ENCODE data around the gene ODAM. TPM values are rescaled to one million over a fixed set of nuclear protein-coding genes. Genes with fewer than 3 reads are reported as not detected.
"Not testable (repeated sequence)": the region's sequence is repeated elsewhere in the genome, so short reads cannot be mapped to it uniquely, and the experiment has no call there.

The ODAM gene
- polyA plus RNA-seq, 3 donors = 1.5 to 2.3 (median 2.1) TPM

- DNase-seq (ENCODE audit: low read depth in 3 of 3, low spot score in 2 of 3) = not testable (repeated sequence)
Measured at GRCh38 chr4:70221389-70221788, 25.9 kb downstream of the ODAM start.

- DNase-seq (ENCODE audit: low read depth in 3 of 3, low spot score in 2 of 3) = not testable (repeated sequence)
Measured at GRCh38 chr4:70221818-70222217, 26.3 kb downstream of the ODAM start.

- DNase-seq (ENCODE audit: low read depth in 3 of 3, low spot score in 2 of 3) = no peak
Measured at GRCh38 chr4:70225824-70226223, 30.3 kb downstream of the ODAM start, which contains the start of gene FDCSP. FDCSP (plus strand) TSS chr4:70226124; CDS start chr4:70231195, 5,071 bp downstream.

GRCh38 chr4:70236125-70236524 is 40.6 kb downstream of the ODAM start:
- DNase-seq (ENCODE audit: low read depth in 3 of 3, low spot score in 2 of 3) = no peak

GRCh38 chr4:70239131-70239883 is 43.8 kb downstream of the ODAM start:
- no peak for DNase-seq (ENCODE audit: low read depth in 3 of 3, low spot score in 2 of 3)

GRCh38 chr4:70239884-70240591 is 44.5 kb downstream of the ODAM start:
- no peak for DNase-seq (ENCODE audit: low read depth in 3 of 3, low spot score in 2 of 3)

- not testable (repeated sequence) for DNase-seq (ENCODE audit: low read depth in 3 of 3, low spot score in 2 of 3)
Measured at GRCh38 chr4:70242297-70242696, 46.8 kb downstream of the ODAM start, which contains the start of gene CSN3. CSN3 (plus strand) TSS chr4:70242597; CDS start chr4:70244820, 2,223 bp downstream.

- DNase-seq (ENCODE audit: low read depth in 3 of 3, low spot score in 2 of 3) = no peak
Measured at GRCh38 chr4:70243091-70243490, 47.6 kb downstream of the ODAM start.

GRCh38 chr4:70251250-70251944 is 55.9 kb downstream of the ODAM start:
- no peak for DNase-seq (ENCODE audit: low read depth in 3 of 3, low spot score in 2 of 3)

GRCh38 chr4:70251945-70252277 is 56.4 kb downstream of the ODAM start:
- no peak for DNase-seq (ENCODE audit: low read depth in 3 of 3, low spot score in 2 of 3)

Other genes starting within 250 kb of the ODAM start
- not detected for gene CSN2, start 230.0 kb upstream of the ODAM start, polyA plus RNA-seq (ENCODE audit: insufficient read length in 3 of 3)
- under 1 TPM; 0.36 to 0.57 (median 0.40) TPM for gene STATH, start 199.8 kb upstream of the ODAM start, polyA plus RNA-seq (ENCODE audit: insufficient read length in 3 of 3)
- gene HTN3, start 167.3 kb upstream of the ODAM start, polyA plus RNA-seq (ENCODE audit: insufficient read length in 3 of 3) = not detected
- under 1 TPM in 1 of 3 donors, not detected in 2; 0.14 TPM for gene HTN1, start 145.3 kb upstream of the ODAM start, polyA plus RNA-seq (ENCODE audit: insufficient read length in 3 of 3)
- gene PRR27, start 41.5 kb upstream of the ODAM start, polyA plus RNA-seq (ENCODE audit: insufficient read length in 3 of 3) = under 1 TPM in 2 of 3 donors, not detected in 1; 0.06 to 0.07 TPM
- gene FDCSP, start 30.4 kb downstream of the ODAM start, polyA plus RNA-seq (ENCODE audit: insufficient read length in 3 of 3) = 1 to 10 TPM in 1 of 3 donors, under 1 TPM in 2; 0.76 to 1.3 (median 0.86) TPM
- not detected for gene CSN3, start 46.9 kb downstream of the ODAM start, polyA plus RNA-seq (ENCODE audit: insufficient read length in 3 of 3)
- under 1 TPM in 2 of 3 donors, not detected in 1; 0.11 to 0.18 TPM for gene CABS1, start 139.3 kb downstream of the ODAM start, polyA plus RNA-seq (ENCODE audit: insufficient read length in 3 of 3)
- gene SMR3A, start 165.0 kb downstream of the ODAM start, polyA plus RNA-seq (ENCODE audit: insufficient read length in 3 of 3) = not detected
- not detected for gene SMR3B, start 187.4 kb downstream of the ODAM start, polyA plus RNA-seq (ENCODE audit: insufficient read length in 3 of 3)
- gene OPRPN, start 202.2 kb downstream of the ODAM start, polyA plus RNA-seq (ENCODE audit: insufficient read length in 3 of 3) = not detected

Measured in right renal cortex interstitium (tissue), 3 donors.